ENCODE results near the gene KMO.

KMO gene

DNA sequence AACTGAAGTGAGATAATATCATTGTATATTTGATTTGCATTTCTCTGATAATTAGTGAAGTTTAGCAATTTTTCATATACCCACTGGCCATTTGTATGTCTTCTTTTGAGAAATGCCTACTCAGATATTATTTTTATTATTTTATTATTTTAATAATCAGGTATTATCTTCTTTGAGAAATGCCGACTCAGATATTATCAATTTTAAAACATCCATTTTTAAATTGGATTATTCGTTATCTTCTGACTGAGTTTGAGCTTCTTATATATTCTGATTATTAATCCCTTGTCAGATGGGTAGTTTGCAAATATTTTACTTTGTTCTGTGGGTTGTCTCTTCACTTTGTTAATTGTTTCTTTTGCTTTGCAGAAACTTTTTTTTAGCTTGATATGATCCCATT lies 37.7 kb downstream of the KMO start:
- no peak for DNase-seq (ENCODE audit: low read depth)
- TF ChIP-seq, protein P1, sequence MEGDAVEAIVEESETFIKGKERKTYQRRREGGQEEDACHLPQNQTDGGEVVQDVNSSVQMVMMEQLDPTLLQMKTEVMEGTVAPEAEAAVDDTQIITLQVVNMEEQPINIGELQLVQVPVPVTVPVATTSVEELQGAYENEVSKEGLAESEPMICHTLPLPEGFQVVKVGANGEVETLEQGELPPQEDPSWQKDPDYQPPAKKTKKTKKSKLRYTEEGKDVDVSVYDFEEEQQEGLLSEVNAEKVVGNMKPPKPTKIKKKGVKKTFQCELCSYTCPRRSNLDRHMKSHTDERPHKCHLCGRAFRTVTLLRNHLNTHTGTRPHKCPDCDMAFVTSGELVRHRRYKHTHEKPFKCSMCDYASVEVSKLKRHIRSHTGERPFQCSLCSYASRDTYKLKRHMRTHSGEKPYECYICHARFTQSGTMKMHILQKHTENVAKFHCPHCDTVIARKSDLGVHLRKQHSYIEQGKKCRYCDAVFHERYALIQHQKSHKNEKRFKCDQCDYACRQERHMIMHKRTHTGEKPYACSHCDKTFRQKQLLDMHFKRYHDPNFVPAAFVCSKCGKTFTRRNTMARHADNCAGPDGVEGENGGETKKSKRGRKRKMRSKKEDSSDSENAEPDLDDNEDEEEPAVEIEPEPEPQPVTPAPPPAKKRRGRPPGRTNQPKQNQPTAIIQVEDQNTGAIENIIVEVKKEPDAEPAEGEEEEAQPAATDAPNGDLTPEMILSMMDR (IDR thresholded peaks at IDR 0.05; ENCODE audit: control insufficient read depth, extremely low read depth, insufficient read depth), result no peak
- H3K4me3 ChIP-seq (ENCODE audit: low read depth, low read length), result no peak overlapping the region

DNA sequence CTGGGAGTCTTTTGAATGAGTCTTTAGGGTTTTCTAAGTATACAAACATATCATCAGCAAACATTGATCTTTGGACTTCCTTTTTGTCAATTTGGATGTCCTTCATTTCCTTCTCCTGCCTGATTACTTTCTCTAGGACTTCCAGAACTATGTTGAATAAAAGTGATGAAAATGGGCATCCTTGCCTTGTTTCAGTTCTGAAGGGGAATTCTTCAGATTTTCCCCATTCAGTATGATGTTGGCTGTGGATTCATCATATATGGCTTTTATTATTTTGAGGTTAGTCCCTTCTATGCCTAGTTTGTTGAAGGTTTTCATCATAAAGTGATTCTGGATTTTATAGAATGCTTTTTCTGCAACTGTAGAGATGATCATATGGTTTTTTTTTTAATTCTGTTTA lies 42.0 kb downstream of the KMO start:
- TF ChIP-seq, protein P1 (IDR thresholded peaks at IDR 0.05; ENCODE audit: control insufficient read depth, extremely low read depth, insufficient read depth), result no peak
- no peak overlapping the region for H3K4me3 ChIP-seq (ENCODE audit: low read depth, low read length)

DNA sequence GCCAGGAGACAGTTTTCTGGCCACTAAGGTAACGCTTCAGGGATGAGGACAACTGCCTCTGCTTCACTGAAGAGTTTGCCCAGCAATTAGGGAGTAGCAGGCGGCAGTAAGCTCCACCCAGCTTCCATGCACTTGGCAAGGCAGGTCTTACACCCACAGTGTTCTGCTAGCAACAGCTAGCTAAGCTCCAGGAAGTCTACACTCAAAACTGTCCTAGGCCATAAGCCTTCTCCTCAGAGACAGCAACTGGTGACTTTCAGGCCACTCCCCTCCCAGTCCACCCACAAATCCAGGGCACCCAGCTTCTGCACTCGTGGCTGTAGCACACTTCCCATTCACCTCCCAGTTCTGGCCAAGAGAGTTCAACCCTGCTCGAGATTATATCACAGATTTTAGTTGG lies 47.3 kb downstream of the KMO start:
- H3K4me3 ChIP-seq (ENCODE audit: low read depth, low read length), result no peak overlapping the region
- TF ChIP-seq, protein P1 (IDR thresholded peaks at IDR 0.05; ENCODE audit: control insufficient read depth, extremely low read depth, insufficient read depth), result no peak
- no peak for DNase-seq (ENCODE audit: low read depth)

More for the DNA sequence above, 42.0 kb downstream of the KMO start:
- DNase-seq (ENCODE audit: low read depth), result no peak

DNA sequence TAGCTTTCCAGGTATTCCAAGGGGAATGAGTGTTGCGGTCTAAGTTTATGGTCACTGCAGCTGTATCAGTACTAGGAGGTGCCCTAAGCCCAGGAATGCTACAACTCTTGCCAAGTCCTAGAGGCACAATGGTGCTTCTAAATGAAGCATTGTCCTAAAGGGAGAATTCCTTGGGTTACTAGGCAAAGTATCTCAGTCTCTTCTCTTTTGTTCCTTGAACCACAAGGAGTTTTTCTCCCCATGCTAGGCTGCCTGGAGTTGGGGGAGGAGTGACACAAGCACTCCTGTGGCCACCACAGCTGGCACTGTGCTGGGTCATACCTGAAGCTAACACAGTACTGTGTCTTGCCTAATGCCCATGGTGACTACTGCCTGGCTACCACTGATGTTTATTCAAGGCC lies 50.7 kb downstream of the KMO start:
- TF ChIP-seq, protein P1 (IDR thresholded peaks at IDR 0.05; ENCODE audit: control insufficient read depth, extremely low read depth, insufficient read depth), result no peak
- no peak overlapping the region for H3K4me3 ChIP-seq (ENCODE audit: low read depth, low read length)
- DNase-seq (ENCODE audit: low read depth), result no peak

DNA sequence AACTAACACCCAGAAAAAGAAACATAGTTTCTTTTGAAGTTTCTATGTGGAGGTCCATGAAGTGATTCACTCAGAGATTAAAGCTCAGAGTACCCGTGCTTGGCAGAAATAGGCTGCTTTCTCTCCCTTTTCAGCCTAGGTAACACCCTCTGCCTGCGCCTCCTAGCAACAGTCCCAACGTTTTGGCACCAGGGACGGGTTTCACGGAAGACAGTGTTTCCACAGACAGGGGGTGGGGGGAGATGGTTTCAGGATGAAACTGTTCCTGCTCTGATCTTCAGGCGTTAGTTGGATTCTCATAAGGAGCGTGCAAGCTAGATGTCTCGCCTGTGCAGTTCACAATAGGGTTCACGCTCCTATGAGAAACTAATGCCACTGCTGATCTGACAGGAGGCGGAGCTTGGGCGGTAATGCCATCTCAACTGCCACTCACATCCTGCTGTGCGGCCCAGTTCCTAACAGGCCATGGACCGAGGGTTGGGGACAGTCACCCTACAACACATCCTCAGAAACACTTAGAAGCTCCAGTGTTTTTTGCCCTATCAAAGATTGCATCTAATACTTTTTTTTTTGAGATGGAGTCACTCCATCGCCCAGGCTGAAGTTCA lies 54.8 kb downstream of the KMO start:
- no peak for DNase-seq (ENCODE audit: low read depth)
- H3K4me3 ChIP-seq (ENCODE audit: low read depth, low read length), result no peak overlapping the region
- TF ChIP-seq, protein P1 (IDR thresholded peaks at IDR 0.05; ENCODE audit: control insufficient read depth, extremely low read depth, insufficient read depth), result no peak

DNA sequence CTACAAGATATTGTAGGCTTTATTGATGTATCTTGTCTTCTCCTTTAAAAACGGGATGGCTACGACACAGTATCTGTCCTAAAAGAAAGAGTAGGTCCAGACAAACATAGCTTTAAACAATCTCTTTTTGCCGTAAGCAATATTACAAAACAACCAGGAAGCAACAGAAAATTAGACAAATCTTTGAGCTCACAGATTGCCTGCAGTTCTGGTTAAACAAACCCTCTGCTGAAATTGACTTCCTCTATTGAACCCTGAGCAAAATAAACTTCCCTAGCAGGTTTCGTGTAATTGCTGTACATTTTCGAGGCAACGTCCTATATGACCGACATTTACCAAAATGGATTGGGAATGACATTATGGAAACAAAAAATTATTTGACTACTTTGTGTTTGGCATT lies 57.3 kb downstream of the KMO start:
- DNase-seq (ENCODE audit: low read depth), result no peak
- no peak overlapping the region for H3K4me3 ChIP-seq (ENCODE audit: low read depth, low read length)
- TF ChIP-seq, protein P1 (IDR thresholded peaks at IDR 0.05; ENCODE audit: control insufficient read depth, extremely low read depth, insufficient read depth), result no peak

DNA sequence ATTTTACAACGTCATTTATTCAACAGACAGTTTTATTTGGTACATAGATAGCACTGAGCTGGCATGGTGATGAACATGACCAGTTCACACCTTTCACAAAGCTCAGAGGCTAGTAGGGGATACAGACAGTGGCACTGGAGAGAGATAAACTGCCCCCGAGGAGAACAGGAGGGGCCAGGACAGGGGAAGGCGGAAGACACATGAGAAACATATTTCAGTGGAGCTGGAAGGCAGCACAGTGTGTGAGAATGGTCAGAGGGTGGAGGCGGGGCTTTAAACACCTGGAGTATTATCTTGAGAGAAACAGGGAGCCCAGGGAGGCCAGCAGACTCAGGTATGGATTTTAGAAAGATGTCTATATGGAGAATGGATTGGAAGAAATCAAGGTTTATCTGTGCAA lies 58.5 kb downstream of the KMO start:
- DNase-seq (ENCODE audit: low read depth), result no peak
- no peak overlapping the region for H3K4me3 ChIP-seq (ENCODE audit: low read depth, low read length)
- TF ChIP-seq, protein P1 (IDR thresholded peaks at IDR 0.05; ENCODE audit: control insufficient read depth, extremely low read depth, insufficient read depth), result no peak

Measured in LNCaP clone FGC (cell line).